22Rv1 (cell line): ENCODE results near the gene TADA2A.

Source experiments
- ZFX ChIP-seq: fragments of 450-650 bp; IDR thresholded peaks from 2 replicates; pipeline ENCODE4 v1.6.1; 2017; ENCODE audit warnings: antibody characterized with exemption, borderline replicate concordance
- TF ChIP-seq, protein P1 (sequence below): fragments of 450-650 bp; IDR thresholded peaks from 2 replicates; pipeline ENCODE4 v1.5.1; 2017; ENCODE audit warnings: mild to moderate bottlenecking

DNA sequence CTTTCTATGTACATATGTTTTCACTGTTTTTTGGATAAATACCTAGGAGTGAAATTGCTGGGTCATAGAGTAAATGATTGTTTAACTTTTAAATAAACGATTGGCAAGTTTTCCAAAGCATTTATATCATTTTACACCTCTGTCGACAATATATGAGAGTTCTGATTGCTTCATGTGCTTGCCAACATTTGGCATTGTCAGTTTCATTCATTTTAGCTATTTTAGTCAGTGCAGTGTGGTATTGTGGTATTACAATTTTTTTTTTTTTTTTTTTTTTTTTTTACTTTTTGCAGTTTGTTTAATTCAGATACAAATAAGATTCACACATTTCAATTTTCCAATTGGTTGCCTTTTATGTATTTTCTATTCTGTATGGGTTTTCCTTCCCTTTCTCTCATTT, 26.0 kb downstream of the TADA2A start:
- TF ChIP-seq, protein P1, sequence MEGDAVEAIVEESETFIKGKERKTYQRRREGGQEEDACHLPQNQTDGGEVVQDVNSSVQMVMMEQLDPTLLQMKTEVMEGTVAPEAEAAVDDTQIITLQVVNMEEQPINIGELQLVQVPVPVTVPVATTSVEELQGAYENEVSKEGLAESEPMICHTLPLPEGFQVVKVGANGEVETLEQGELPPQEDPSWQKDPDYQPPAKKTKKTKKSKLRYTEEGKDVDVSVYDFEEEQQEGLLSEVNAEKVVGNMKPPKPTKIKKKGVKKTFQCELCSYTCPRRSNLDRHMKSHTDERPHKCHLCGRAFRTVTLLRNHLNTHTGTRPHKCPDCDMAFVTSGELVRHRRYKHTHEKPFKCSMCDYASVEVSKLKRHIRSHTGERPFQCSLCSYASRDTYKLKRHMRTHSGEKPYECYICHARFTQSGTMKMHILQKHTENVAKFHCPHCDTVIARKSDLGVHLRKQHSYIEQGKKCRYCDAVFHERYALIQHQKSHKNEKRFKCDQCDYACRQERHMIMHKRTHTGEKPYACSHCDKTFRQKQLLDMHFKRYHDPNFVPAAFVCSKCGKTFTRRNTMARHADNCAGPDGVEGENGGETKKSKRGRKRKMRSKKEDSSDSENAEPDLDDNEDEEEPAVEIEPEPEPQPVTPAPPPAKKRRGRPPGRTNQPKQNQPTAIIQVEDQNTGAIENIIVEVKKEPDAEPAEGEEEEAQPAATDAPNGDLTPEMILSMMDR, result no peak
- TF ChIP-seq ZFX, result no peak
